GM23338 (cell line): ENCODE results near the gene TCEAL9. TPM values are rescaled to one million over a fixed set of nuclear protein-coding genes. Genes with fewer than 3 reads are reported as not detected.

Experiments
- ATAC-seq: fragments of 200-7000 bp; cut with Tn5 transposase; 3 replicates; pipeline ENCODE4 v1.9.1; 2020
- DNase-seq: peaks from one replicate; pipeline ENCODE4 v3.0.0-alpha.2; 2015; ENCODE audit warnings: low spot score
- H2AFZ ChIP-seq: fragments of 200-600 bp; sonication (generic); 2 replicates; pipeline ENCODE4 v1.8.0; 2016; ENCODE audit warnings: antibody characterized with exemption, mild to moderate bottlenecking, moderate library complexity
- H3F3A ChIP-seq: fragments of 200-600 bp; sonication (generic); replicated peaks from 2 replicates; pipeline ENCODE4 v1.8.0; 2017; ENCODE audit warnings: antibody characterized with exemption, mixed run types, low read depth
- H3K27ac ChIP-seq: fragments of 200-600 bp; sonication (generic); 2 replicates; pipeline ENCODE4 v1.6.1; 2016; ENCODE audit warnings: low read depth
- H3K27me3 ChIP-seq: fragments of 200-600 bp; sonication (generic); 2 replicates; pipeline ENCODE4 v1.8.0; 2016; ENCODE audit warnings: mild to moderate bottlenecking, mixed run types, moderate library complexity; ENCODE audit not compliant: insufficient read depth
- H3K36me3 ChIP-seq: fragments of 200-600 bp; sonication (generic); 2 replicates; pipeline ENCODE4 v1.8.0; 2016; ENCODE audit warnings: mild to moderate bottlenecking; ENCODE audit not compliant: insufficient read depth
- H3K4me1 ChIP-seq: fragments of 200-600 bp; sonication (generic); 2 replicates; pipeline ENCODE4 v1.8.0; 2016; ENCODE audit warnings: mild to moderate bottlenecking, moderate library complexity; ENCODE audit not compliant: insufficient read depth
- H3K4me2 ChIP-seq: fragments of 200-600 bp; sonication (generic); 2 replicates; pipeline ENCODE4 v1.7.1; 2017; ENCODE audit warnings: mixed run types
- H3K4me3 ChIP-seq: fragments of 200-600 bp; sonication (generic); 2 replicates; pipeline ENCODE4 v1.6.1; 2016; ENCODE audit warnings: mixed run types
- H3K79me2 ChIP-seq: fragments of 200-600 bp; sonication (generic); replicated peaks from 2 replicates; pipeline ENCODE4 v1.8.0; 2017; ENCODE audit warnings: mild to moderate bottlenecking; ENCODE audit not compliant: insufficient read depth
- H3K9me2 ChIP-seq: fragments of 200-600 bp; sonication (generic); 2 replicates; pipeline ENCODE4 v1.8.0; 2017; ENCODE audit not compliant: insufficient read depth
- H4K20me1 ChIP-seq: fragments of 200-600 bp; sonication (generic); replicated peaks from 2 replicates; pipeline ENCODE4 v1.8.0; 2017; ENCODE audit warnings: mild to moderate bottlenecking; ENCODE audit not compliant: insufficient read depth
- H3K27ac Mint-ChIP-seq: 2 replicates; pipeline ENCODE4 v1.8.0; 2020; ENCODE audit warnings: inconsistent platforms, mild to moderate bottlenecking, moderate library complexity, mixed read lengths
- H3K27me3 Mint-ChIP-seq: 3 replicates; pipeline ENCODE4 v1.8.0; 2022; ENCODE audit warnings: low read depth, mild to moderate bottlenecking, moderate library complexity, mixed read lengths, inconsistent platforms; ENCODE audit not compliant: insufficient read depth, poor library complexity
- H3K36me3 Mint-ChIP-seq: 3 replicates; pipeline ENCODE4 v1.8.0; 2021; ENCODE audit warnings: low read depth, mild to moderate bottlenecking, inconsistent platforms, moderate library complexity, mixed read lengths
- H3K4me1 Mint-ChIP-seq: 3 replicates; pipeline ENCODE4 v1.8.0; 2020; ENCODE audit warnings: mild to moderate bottlenecking, inconsistent platforms, mixed read lengths
- H3K4me3 Mint-ChIP-seq: 3 replicates; pipeline ENCODE4 v1.8.0; 2021; ENCODE audit warnings: moderate library complexity, mild to moderate bottlenecking, inconsistent platforms, mixed read lengths
- H3K9me3 Mint-ChIP-seq: 3 replicates; pipeline ENCODE4 v1.8.0; 2020; ENCODE audit warnings: moderate library complexity, mild to moderate bottlenecking, inconsistent platforms, mixed read lengths
- CREB1 ChIP-seq: fragments of 250-450 bp; sonication (Bioruptor Pico); IDR thresholded peaks from 2 replicates; pipeline ENCODE4 v1.5.0; 2020; ENCODE audit warnings: low read depth, mild to moderate bottlenecking, moderate library complexity
- CTCF ChIP-seq, 2 experiments: fragments of 200-600 bp in 1 of 2; sonication (generic) in 1 of 2; conservative IDR thresholded peaks; 2 replicates each; pipeline versions ENCODE4 v1.5.1 to v1.6.1; 2016 to 2017; ENCODE audit warnings: antibody characterized with exemption in 2 of 2, low read depth in 2 of 2, mild to moderate bottlenecking in 2 of 2, moderate library complexity in 1 of 2
- ETS1 ChIP-seq: IDR thresholded peaks from 2 replicates; pipeline ENCODE4 v1.6.1; 2016; ENCODE audit warnings: antibody characterized with exemption
- EZH2 ChIP-seq: fragments of 200-600 bp; sonication (generic); IDR thresholded peaks from one replicate; pipeline ENCODE4 v1.8.0; 2017; ENCODE audit warnings: antibody characterized with exemption, mild to moderate bottlenecking, low read depth; ENCODE audit not compliant: unreplicated experiment
- EZH2phosphoT487 ChIP-seq: fragments of 200-600 bp; sonication (generic); IDR thresholded peaks from one replicate; pipeline ENCODE4 v1.8.1; 2018; ENCODE audit warnings: antibody characterized with exemption; ENCODE audit not compliant: unreplicated experiment
- JUNB ChIP-seq: IDR thresholded peaks from one replicate; pipeline ENCODE4 v1.6.1; 2016; ENCODE audit warnings: antibody characterized with exemption; ENCODE audit not compliant: unreplicated experiment
- NANOG ChIP-seq: IDR thresholded peaks from 2 replicates; pipeline ENCODE4 v1.6.1; 2016; ENCODE audit warnings: antibody characterized with exemption, borderline replicate concordance
- POLR2AphosphoS5 ChIP-seq: IDR thresholded peaks from 2 replicates; pipeline ENCODE4 v1.6.1; 2016; ENCODE audit warnings: antibody characterized with exemption, low read depth
- REST ChIP-seq: IDR thresholded peaks from one replicate; pipeline ENCODE4 v1.6.1; 2018; ENCODE audit warnings: antibody characterized with exemption; ENCODE audit not compliant: unreplicated experiment
- STAT1 ChIP-seq: IDR thresholded peaks from one replicate; pipeline ENCODE4 v1.6.1; 2016; ENCODE audit warnings: antibody characterized with exemption; ENCODE audit not compliant: unreplicated experiment
- ZNF114 ChIP-seq: fragments of 250-450 bp; sonication (Bioruptor Pico); IDR thresholded peaks from 2 replicates; pipeline ENCODE4 v1.5.0; 2020; ENCODE audit warnings: mild to moderate bottlenecking, moderate library complexity
- ZNF331 ChIP-seq: fragments of 250-450 bp; sonication (Bioruptor Pico); IDR thresholded peaks from 2 replicates; pipeline ENCODE4 v1.5.0; 2020; ENCODE audit warnings: low read depth, mild to moderate bottlenecking, moderate library complexity
- ZNF462 ChIP-seq: fragments of 250-450 bp; sonication (Bioruptor Pico); IDR thresholded peaks from 2 replicates; pipeline ENCODE4 v1.5.0; 2020; ENCODE audit warnings: mild to moderate bottlenecking, moderate library complexity
- polyA plus RNA-seq: library from polyadenylated mRNA; unstranded; fragments of >200 nt; fragmentation: Nextera tagmentation; extraction: Ambion mirVana; gene quantifications from 2 replicates; pipeline ENCODE4 v1.2.1, GENCODE V29; 2016
- total RNA-seq: library from RNA; depleted of rRNA; stranded (reverse); fragments of >200 nt; shearing (Covaris generic); gene quantifications from 2 replicates; pipeline ENCODE4 v1.2.3, GENCODE V29; 2014

Gene TCEAL9
- total and polyA plus RNA-seq, 2 experiments from 2014 or later: 37.1 to 184 TPM

GRCh38 chrX:103372886-103373285 is 16.6 kb downstream of the TCEAL9 start:
- H3K4me3 Mint-ChIP-seq: no peak overlapping the region
- Histone ChIP-seq H3K9me2 (no peaks in the 10 kb centered on the region), H3K36me3 (peaks cover 3% of the 10 kb centered on the region; the same call in 1 of the 2 replicates), H3K4me1 (peaks cover 18% of the 10 kb centered on the region), H3K27ac (no peak overlapping the region), H2AFZ (no peak overlapping the region), H3K4me2 (no peak overlapping the region), H3K4me3 (no peak overlapping the region), H3F3A (no peaks in the 10 kb centered on the region), H4K20me1 (no peaks in the 10 kb centered on the region), H3K27me3 (no peaks in the 10 kb centered on the region), H3K79me2 (peaks cover 8% of the 10 kb centered on the region)
- no peaks in the 10 kb centered on the region; the same call in 2 of the 3 replicates for H3K9me3 Mint-ChIP-seq
- H3K36me3 Mint-ChIP-seq: peaks cover 9% of the 10 kb centered on the region
- ATAC-seq (no peak), DNase-seq (no peak)
- H3K4me1 Mint-ChIP-seq: peaks cover 16% of the 10 kb centered on the region
- no peak overlapping the region for H3K27ac Mint-ChIP-seq
- TF ChIP-seq POLR2AphosphoS5 (no peak), CTCF (conservative IDR thresholded peaks at IDR 0.05; ENCODE audit: low read depth in 2 of 2) (no peak), EZH2 (no peak), JUNB (no peak), ZNF114 (CRISPR knock-in tag) (no peak), REST (no peak), STAT1 (no peak), ZNF331 (CRISPR knock-in tag) (no peak), EZH2phosphoT487 (no peak), ZNF462 (no peak), ETS1 (no peak), CREB1 (CRISPR knock-in tag) (no peak), NANOG (no peak)
- H3K27me3 Mint-ChIP-seq: peaks cover 2% of the 10 kb centered on the region
